Measurements from ENCODE around the gene IFIH1.

Gene IFIH1

GRCh38 chr2:162232671-162233070, 85.8 kb downstream of the IFIH1 start:
- no peak for DNase-seq (ENCODE audit: low read depth)
- TF ChIP-seq, protein P1, sequence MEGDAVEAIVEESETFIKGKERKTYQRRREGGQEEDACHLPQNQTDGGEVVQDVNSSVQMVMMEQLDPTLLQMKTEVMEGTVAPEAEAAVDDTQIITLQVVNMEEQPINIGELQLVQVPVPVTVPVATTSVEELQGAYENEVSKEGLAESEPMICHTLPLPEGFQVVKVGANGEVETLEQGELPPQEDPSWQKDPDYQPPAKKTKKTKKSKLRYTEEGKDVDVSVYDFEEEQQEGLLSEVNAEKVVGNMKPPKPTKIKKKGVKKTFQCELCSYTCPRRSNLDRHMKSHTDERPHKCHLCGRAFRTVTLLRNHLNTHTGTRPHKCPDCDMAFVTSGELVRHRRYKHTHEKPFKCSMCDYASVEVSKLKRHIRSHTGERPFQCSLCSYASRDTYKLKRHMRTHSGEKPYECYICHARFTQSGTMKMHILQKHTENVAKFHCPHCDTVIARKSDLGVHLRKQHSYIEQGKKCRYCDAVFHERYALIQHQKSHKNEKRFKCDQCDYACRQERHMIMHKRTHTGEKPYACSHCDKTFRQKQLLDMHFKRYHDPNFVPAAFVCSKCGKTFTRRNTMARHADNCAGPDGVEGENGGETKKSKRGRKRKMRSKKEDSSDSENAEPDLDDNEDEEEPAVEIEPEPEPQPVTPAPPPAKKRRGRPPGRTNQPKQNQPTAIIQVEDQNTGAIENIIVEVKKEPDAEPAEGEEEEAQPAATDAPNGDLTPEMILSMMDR (conservative IDR thresholded peaks at IDR 0.05; ENCODE audit: control insufficient read depth, insufficient read depth, low read depth, low read length): no peak
- no peak overlapping the region for H3K4me3 ChIP-seq (ENCODE audit: control insufficient read depth, low read depth, low read length)

GRCh38 chr2:162232027-162232426, 86.5 kb downstream of the IFIH1 start:
- DNase-seq (ENCODE audit: low read depth): no peak
- TF ChIP-seq, protein P1 (conservative IDR thresholded peaks at IDR 0.05; ENCODE audit: control insufficient read depth, insufficient read depth, low read depth, low read length): no peak
- H3K4me3 ChIP-seq (ENCODE audit: control insufficient read depth, low read depth, low read length): no peak overlapping the region

- H3K4me3 ChIP-seq (ENCODE audit: control insufficient read depth, low read depth, low read length): no peak overlapping the region
- no peak for DNase-seq (ENCODE audit: low read depth)
- TF ChIP-seq, protein P1 (conservative IDR thresholded peaks at IDR 0.05; ENCODE audit: control insufficient read depth, insufficient read depth, low read depth, low read length): no peak
Measured at GRCh38 chr2:162230761-162231160, 87.7 kb downstream of the IFIH1 start.

- DNase-seq (ENCODE audit: low read depth): peak; percentile 56
- TF ChIP-seq, protein P1 (conservative IDR thresholded peaks at IDR 0.05; ENCODE audit: control insufficient read depth, insufficient read depth, low read depth, low read length): no peak
- no peak overlapping the region for H3K4me3 ChIP-seq (ENCODE audit: control insufficient read depth, low read depth, low read length)
Measured at GRCh38 chr2:162226836-162227235, 91.6 kb downstream of the IFIH1 start.

GRCh38 chr2:162221064-162221463, 97.4 kb downstream of the IFIH1 start:
- peak; percentile 69 for DNase-seq (ENCODE audit: low read depth)
- no peak overlapping the region for H3K4me3 ChIP-seq (ENCODE audit: control insufficient read depth, low read depth, low read length)
- TF ChIP-seq, protein P1 (conservative IDR thresholded peaks at IDR 0.05; ENCODE audit: control insufficient read depth, insufficient read depth, low read depth, low read length): peak; percentile 92

GRCh38 chr2:162220368-162220767, 98.1 kb downstream of the IFIH1 start:
- TF ChIP-seq, protein P1 (conservative IDR thresholded peaks at IDR 0.05; ENCODE audit: control insufficient read depth, insufficient read depth, low read depth, low read length): no peak
- DNase-seq (ENCODE audit: low read depth): no peak
- no peak overlapping the region for H3K4me3 ChIP-seq (ENCODE audit: control insufficient read depth, low read depth, low read length)

GRCh38 chr2:162219426-162219825, 99.1 kb downstream of the IFIH1 start:
- DNase-seq (ENCODE audit: low read depth): no peak
- TF ChIP-seq, protein P1 (conservative IDR thresholded peaks at IDR 0.05; ENCODE audit: control insufficient read depth, insufficient read depth, low read depth, low read length): no peak
- no peak overlapping the region for H3K4me3 ChIP-seq (ENCODE audit: control insufficient read depth, low read depth, low read length)
